Skin of body (tissue), 1 donor: ENCODE results near the gene COG1. TPM values are rescaled to one million over a fixed set of nuclear protein-coding genes. Genes with fewer than 3 reads are reported as not detected.

Experiments
- total RNA-seq: library from RNA; depleted of rRNA; stranded (reverse); fragments of >200 nt; gene quantifications from one replicate; pipeline ENCODE4 v1.2.3, GENCODE V29; 2014

The COG1 gene
- total RNA-seq, 1 donor from 2014 or later, result 15.4 TPM

Other genes with a start within 250 kb of the COG1 start
- 22.0 TPM for gene SLC39A11, start 100.4 kb upstream of the COG1 start, total RNA-seq
- 0.89 TPM for gene SSTR2, start 28.0 kb upstream of the COG1 start, total RNA-seq
- gene CPSF4L, start 68.8 kb downstream of the COG1 start, total RNA-seq, result not detected
- gene CDC42EP4, start 118.9 kb downstream of the COG1 start, total RNA-seq, result 36.4 TPM